ENCODE results near the gene LCA5.

LCA5 gene

GRCh38 chr6:79465381-79465780 lies 71.8 kb downstream of the LCA5 start:
- H3K27me3 ChIP-seq = no peaks in the 10 kb centered on the region
- H3K9me3 ChIP-seq = no peaks in the 10 kb centered on the region
- intact Hi-C loops (cut with DNase I; ENCODE audit: low total_unique reads) = no loop called here
- TF ChIP-seq CTCF (IDR thresholded peaks at IDR 0.05) = no peak
- H3K27ac ChIP-seq = no peak overlapping the region
- DNase-seq = no peak
- no peaks in the 10 kb centered on the region for H3K4me1 ChIP-seq
- H3K4me3 ChIP-seq = no peak overlapping the region
- no peaks in the 10 kb centered on the region for H3K36me3 ChIP-seq

GRCh38 chr6:79463621-79464050 lies 73.6 kb downstream of the LCA5 start:
- Histone ChIP-seq H3K9me3 (no peaks in the 10 kb centered on the region), H3K27me3 (no peaks in the 10 kb centered on the region), H3K36me3 (no peaks in the 10 kb centered on the region), H3K4me3 (no peak overlapping the region), H3K4me1 (no peaks in the 10 kb centered on the region), H3K27ac (no peak overlapping the region)
- no peak for DNase-seq
- intact Hi-C loops (cut with DNase I; ENCODE audit: low total_unique reads) = no loop called here
- TF ChIP-seq CTCF (IDR thresholded peaks at IDR 0.05) = no peak

- Histone ChIP-seq H3K4me3 (no peak overlapping the region), H3K27me3 (no peaks in the 10 kb centered on the region), H3K4me1 (no peaks in the 10 kb centered on the region), H3K9me3 (no peaks in the 10 kb centered on the region), H3K36me3 (no peaks in the 10 kb centered on the region), H3K27ac (no peak overlapping the region)
- DNase-seq = no peak
- intact Hi-C loops (cut with DNase I; ENCODE audit: low total_unique reads) = no loop called here
- no peak for TF ChIP-seq CTCF (IDR thresholded peaks at IDR 0.05)
These were observed 76.0 kb downstream of the LCA5 start for GRCh38 chr6:79461205-79461604.

- DNase-seq = no peak
- Histone ChIP-seq H3K27ac (no peak overlapping the region), H3K27me3 (no peaks in the 10 kb centered on the region), H3K9me3 (no peaks in the 10 kb centered on the region), H3K4me3 (no peak overlapping the region), H3K4me1 (no peaks in the 10 kb centered on the region), H3K36me3 (no peaks in the 10 kb centered on the region)
- intact Hi-C loops (cut with DNase I; ENCODE audit: low total_unique reads) = no loop called here
- TF ChIP-seq CTCF (IDR thresholded peaks at IDR 0.05) = no peak
These were observed 81.8 kb downstream of the LCA5 start for GRCh38 chr6:79455446-79455845.

DNA sequence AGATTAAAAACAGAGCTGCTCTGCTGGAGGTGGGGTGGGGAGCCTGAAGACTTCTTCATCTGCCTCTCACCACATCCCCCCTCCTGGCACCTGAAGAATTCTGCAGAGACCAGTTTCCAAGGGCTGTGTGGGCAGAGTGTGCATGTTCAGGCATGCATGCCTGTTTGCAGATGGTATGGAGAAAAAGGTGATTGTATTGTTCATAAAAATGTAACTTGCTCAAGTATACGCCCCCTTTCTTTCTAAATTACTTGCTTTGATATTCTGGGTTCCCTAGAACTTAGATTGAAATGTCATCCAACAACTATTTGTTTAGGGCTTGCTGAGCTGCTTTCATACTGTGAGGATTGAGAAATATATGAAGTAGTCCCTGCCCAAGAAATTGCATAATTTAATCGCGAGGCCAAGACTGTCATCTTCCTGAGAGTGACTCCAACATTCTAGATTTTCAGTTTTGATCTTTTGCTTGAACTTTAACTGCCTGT lies 83.6 kb downstream of the LCA5 start:
- Histone ChIP-seq H3K4me3 (no peak overlapping the region), H3K27me3 (no peaks in the 10 kb centered on the region), H3K27ac (no peak overlapping the region), H3K4me1 (no peaks in the 10 kb centered on the region), H3K36me3 (no peaks in the 10 kb centered on the region), H3K9me3 (no peaks in the 10 kb centered on the region)
- TF ChIP-seq CTCF (IDR thresholded peaks at IDR 0.05) = no peak
- no peak for DNase-seq
- intact Hi-C loops (cut with DNase I; ENCODE audit: low total_unique reads) = no loop called here

DNA sequence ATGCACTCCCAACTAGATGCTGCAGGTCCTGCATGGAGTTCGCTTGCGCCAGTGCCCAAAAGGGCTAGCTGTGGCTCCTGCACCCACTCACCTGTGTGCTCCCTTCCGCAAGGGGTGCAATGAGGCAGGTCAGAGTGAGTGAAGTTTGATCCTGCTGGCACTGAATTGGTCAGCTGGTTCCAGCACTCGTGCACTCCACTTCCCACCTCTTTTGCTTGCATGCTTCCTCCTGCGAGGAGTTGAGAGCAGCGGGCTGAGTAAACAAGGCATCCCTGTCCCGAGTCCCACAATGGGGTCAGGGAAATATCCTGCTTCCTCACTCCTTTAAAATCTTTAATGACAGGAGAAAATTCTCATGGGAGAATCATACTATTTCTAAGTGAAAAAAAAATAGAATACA lies 86.2 kb downstream of the LCA5 start:
- no peak for TF ChIP-seq CTCF (IDR thresholded peaks at IDR 0.05)
- Histone ChIP-seq H3K4me1 (no peaks in the 10 kb centered on the region), H3K27ac (no peak overlapping the region), H3K4me3 (no peak overlapping the region), H3K9me3 (no peaks in the 10 kb centered on the region), H3K36me3 (no peaks in the 10 kb centered on the region), H3K27me3 (no peaks in the 10 kb centered on the region)
- no peak for DNase-seq
- intact Hi-C loops (cut with DNase I; ENCODE audit: low total_unique reads) = no loop called here
